ENCODE data around the gene FBXL7.
"Not testable (repeated sequence)": the region's sequence is repeated elsewhere in the genome, so short reads cannot be mapped to it uniquely, and the experiment has no call there.

The FBXL7 gene

GRCh38 chr5:15834596-15835245 lies 334.7 kb downstream of the FBXL7 start:
- no peak for DNase-seq

GRCh38 chr5:15835514-15835913 lies 335.5 kb downstream of the FBXL7 start:
- DNase-seq, result no peak

- DNase-seq, result no peak
Observed at GRCh38 chr5:15837551-15838289, 337.7 kb downstream of the FBXL7 start.

GRCh38 chr5:15844253-15844652 lies 344.3 kb downstream of the FBXL7 start:
- DNase-seq, result no peak

GRCh38 chr5:15844871-15845270 lies 344.9 kb downstream of the FBXL7 start:
- no peak for DNase-seq

- no peak for DNase-seq
Observed at GRCh38 chr5:15850536-15850935, 350.6 kb downstream of the FBXL7 start.

- DNase-seq, result no peak
Observed at GRCh38 chr5:15850939-15851341, 351.0 kb downstream of the FBXL7 start.

- no peak for DNase-seq
Observed at GRCh38 chr5:15852217-15852616, 352.2 kb downstream of the FBXL7 start.

- no peak for DNase-seq
Observed at GRCh38 chr5:15852949-15853348, 353.0 kb downstream of the FBXL7 start.

- DNase-seq, result no peak
Observed at GRCh38 chr5:15858326-15858725, 358.3 kb downstream of the FBXL7 start.

- no peak for DNase-seq
Observed at GRCh38 chr5:15864536-15865215, 364.7 kb downstream of the FBXL7 start.

- DNase-seq, result not testable (repeated sequence)
Observed at GRCh38 chr5:15872259-15872658, 372.3 kb downstream of the FBXL7 start.

GRCh38 chr5:15877914-15878313 lies 377.9 kb downstream of the FBXL7 start:
- no peak for DNase-seq

GRCh38 chr5:15880201-15880600 lies 380.2 kb downstream of the FBXL7 start:
- DNase-seq, result no peak

- DNase-seq, result no peak
Observed at GRCh38 chr5:15885156-15885555, 385.2 kb downstream of the FBXL7 start.

- DNase-seq, result no peak
Observed at GRCh38 chr5:15886156-15886555, 386.2 kb downstream of the FBXL7 start.

- DNase-seq, result no peak
Observed at GRCh38 chr5:15887093-15887492, 387.1 kb downstream of the FBXL7 start.

- no peak for DNase-seq
Observed at GRCh38 chr5:15889001-15889400, 389.0 kb downstream of the FBXL7 start.

- DNase-seq, result no peak
Observed at GRCh38 chr5:15893866-15894265, 393.9 kb downstream of the FBXL7 start.

GRCh38 chr5:15897656-15898055 lies 397.7 kb downstream of the FBXL7 start:
- DNase-seq, result no peak

- DNase-seq, result no peak
Observed at GRCh38 chr5:15898641-15899040, 398.7 kb downstream of the FBXL7 start.

- no peak for DNase-seq
Observed at GRCh38 chr5:15899481-15899880, 399.5 kb downstream of the FBXL7 start.

- DNase-seq, result no peak
Observed at GRCh38 chr5:15901151-15901550, 401.2 kb downstream of the FBXL7 start.

GRCh38 chr5:15902066-15902465 lies 402.1 kb downstream of the FBXL7 start:
- DNase-seq, result no peak
